Vagina (tissue), 2 donors: ENCODE measurements around the gene BCAS3.

Source experiments
- CTCF ChIP-seq, 3 experiments: fragments of 450-650 bp in 2 of 3; fragments of 200-600 bp in 1 of 3; sonication (generic) in 1 of 3; IDR thresholded peaks; one replicate each; pipeline ENCODE4 v1.5.1; 2017 to 2019; ENCODE audit warnings: antibody characterized with exemption in 3 of 3, mild to moderate bottlenecking in 2 of 3, moderate library complexity in 2 of 3
- POLR2A ChIP-seq, 2 donors: fragments of 450-650 bp; IDR thresholded peaks; one replicate each; pipeline ENCODE4 v1.6.1; 2017; ENCODE audit warnings: antibody characterized with exemption in 2 of 2, mild to moderate bottlenecking in 2 of 2, moderate library complexity in 2 of 2
- POLR2AphosphoS5 ChIP-seq, 2 donors: sonication (generic); formaldehyde crosslinking; IDR thresholded peaks; one replicate each; pipeline ENCODE4 v1.9.0; 2017; ENCODE audit warnings: antibody characterized with exemption in 2 of 2, mild to moderate bottlenecking in 2 of 2, low read depth in 1 of 2; ENCODE audit not compliant: insufficient read depth in 1 of 2

- TF ChIP-seq CTCF (IDR thresholded peaks at IDR 0.05) (no peak), POLR2A (IDR thresholded peaks at IDR 0.05) (no peak), POLR2AphosphoS5 (IDR thresholded peaks at IDR 0.05; ENCODE audit: insufficient read depth in 1 of 2, low read depth in 1 of 2) (no peak)
Measured at GRCh38 chr17:60630352-60630751, 47.3 kb upstream of the BCAS3 start.
